HL-60 (cell line): ENCODE measurements around the gene COQ6.

Experiments used
- CTCF ChIP-seq: IDR thresholded peaks from one replicate; pipeline ENCODE4 v1.5.1; 2011; ENCODE audit warnings: low read length, control low read depth, inconsistent platforms; ENCODE audit not compliant: insufficient read depth
- GABPA ChIP-seq: IDR thresholded peaks from 2 replicates; pipeline ENCODE4 v1.6.1; 2012; ENCODE audit warnings: low read depth
- POLR2AphosphoS5 ChIP-seq: IDR thresholded peaks from 2 replicates; pipeline ENCODE4 v1.6.1; 2012; ENCODE audit warnings: low read depth
- REST ChIP-seq: IDR thresholded peaks from 2 replicates; pipeline ENCODE4 v1.6.1; 2012; ENCODE audit warnings: low read depth; ENCODE audit not compliant: insufficient replicate concordance

GRCh38 chr14:73991092-73991491 lies 41.0 kb downstream of the COQ6 start:
- TF ChIP-seq CTCF (no peak), REST (no peak), POLR2AphosphoS5 (no peak), GABPA (no peak)
